Ishikawa (cell line): ENCODE results near the gene GSTCD.

Experiments used
- CEBPB ChIP-seq: IDR thresholded peaks from 2 replicates; pipeline ENCODE4 v1.6.1; 2012
- CREB1 ChIP-seq: IDR thresholded peaks from 2 replicates; pipeline ENCODE4 v1.6.1; 2012; ENCODE audit warnings: low read depth
- EGR1 ChIP-seq: IDR thresholded peaks from 2 replicates; pipeline ENCODE4 v1.6.1; 2012
- EP300 ChIP-seq: IDR thresholded peaks from 2 replicates; pipeline ENCODE4 v1.6.1; 2012; ENCODE audit warnings: borderline replicate concordance
- FOXM1 ChIP-seq: IDR thresholded peaks from 2 replicates; pipeline ENCODE4 v1.6.1; 2012; ENCODE audit warnings: low read depth, borderline replicate concordance
- NFIC ChIP-seq: IDR thresholded peaks from 2 replicates; pipeline ENCODE4 v1.6.1; 2012
- RAD21 ChIP-seq: IDR thresholded peaks from 2 replicates; pipeline ENCODE4 v1.6.1; 2012; ENCODE audit warnings: low read depth
- REST ChIP-seq: IDR thresholded peaks from 2 replicates; pipeline ENCODE4 v1.6.1; 2012; ENCODE audit warnings: low read depth, mild to moderate bottlenecking
- TAF1 ChIP-seq: IDR thresholded peaks from 2 replicates; pipeline ENCODE4 v1.6.1; 2012; ENCODE audit warnings: low read depth, mild to moderate bottlenecking
- TCF12 ChIP-seq: IDR thresholded peaks from 2 replicates; pipeline ENCODE4 v1.6.1; 2012; ENCODE audit warnings: low read depth
- TEAD4 ChIP-seq: IDR thresholded peaks from 2 replicates; pipeline ENCODE4 v1.6.1; 2012
- USF1 ChIP-seq: IDR thresholded peaks from 2 replicates; pipeline ENCODE4 v1.6.1; 2012
- YY1 ChIP-seq: IDR thresholded peaks from 2 replicates; pipeline ENCODE4 v1.6.1; 2012; ENCODE audit warnings: low read depth
- ZBTB7A ChIP-seq: IDR thresholded peaks from 2 replicates; pipeline ENCODE4 v1.6.1; 2012; ENCODE audit warnings: low read depth
- TF ChIP-seq, protein P1 (sequence below): IDR thresholded peaks from 2 replicates; pipeline ENCODE4 v1.6.1; 2012

GSTCD gene

GRCh38 chr4:105758958-105759357 is 50.4 kb downstream of the GSTCD start:
- TF ChIP-seq EP300 (no peak), TCF12 (no peak)

DNA sequence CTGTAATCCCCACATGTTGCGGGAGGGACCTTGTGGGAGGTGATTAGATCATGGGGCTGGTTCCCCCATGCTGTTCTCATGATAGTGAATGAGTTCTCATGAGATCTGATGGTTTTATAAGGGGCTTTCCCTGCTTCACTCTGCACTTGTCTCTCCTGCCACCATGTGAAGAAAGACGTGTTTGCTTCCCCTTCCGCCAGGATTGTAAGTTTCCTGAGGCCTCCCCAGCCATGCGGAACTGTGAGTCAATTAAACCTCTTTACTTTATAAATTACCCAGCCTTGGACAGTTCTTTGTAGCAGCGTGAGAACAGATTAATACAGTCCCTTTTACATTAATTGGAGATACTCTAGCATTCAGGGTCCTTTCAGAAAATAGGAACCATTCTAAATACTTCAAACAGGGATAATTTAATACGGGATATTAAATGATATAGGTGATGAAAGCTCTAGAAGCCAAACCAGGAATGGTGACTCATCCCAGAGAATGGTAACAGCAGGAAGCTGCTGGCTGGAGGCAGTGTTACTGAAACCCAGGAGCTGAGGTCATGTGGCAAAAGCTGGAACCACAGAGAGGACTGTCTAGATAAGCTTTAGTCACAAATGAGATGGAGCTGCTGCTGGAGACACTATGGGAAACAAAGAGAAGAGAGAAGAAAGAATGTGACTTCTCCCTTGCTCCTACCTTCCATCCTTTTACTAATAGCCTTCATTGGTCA is 57.3 kb downstream of the GSTCD start:
- TF ChIP-seq RAD21, result no peak
- no peak for TF ChIP-seq YY1
- TF ChIP-seq USF1, result peak; percentile 33; the same call in 1 of the 2 replicates

DNA sequence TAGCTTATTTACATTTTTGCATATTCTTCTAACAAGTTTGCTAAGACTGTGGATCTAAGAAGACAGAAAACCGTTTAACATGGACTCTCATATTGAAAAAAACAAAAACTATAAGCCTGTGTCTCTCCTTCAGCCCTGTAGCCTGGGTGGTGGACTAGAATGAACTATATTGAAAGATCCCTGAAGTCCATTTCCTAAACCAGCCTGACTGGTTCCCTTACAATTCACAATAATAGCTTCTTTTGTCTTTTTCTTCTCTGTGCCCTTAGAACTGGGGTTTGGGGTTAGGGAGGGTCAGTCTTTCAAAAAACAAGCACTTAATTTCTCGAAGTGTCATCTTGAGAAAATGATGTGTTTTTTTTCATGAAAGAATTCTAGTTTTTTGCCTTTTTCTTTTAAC is 59.0 kb downstream of the GSTCD start:
- TF ChIP-seq, protein P1, sequence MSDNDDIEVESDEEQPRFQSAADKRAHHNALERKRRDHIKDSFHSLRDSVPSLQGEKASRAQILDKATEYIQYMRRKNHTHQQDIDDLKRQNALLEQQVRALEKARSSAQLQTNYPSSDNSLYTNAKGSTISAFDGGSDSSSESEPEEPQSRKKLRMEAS, result no peak
- no peak for TF ChIP-seq ZBTB7A
- TF ChIP-seq CREB1, result no peak
- no peak for TF ChIP-seq TAF1
- TF ChIP-seq FOXM1, result no peak
- no peak for TF ChIP-seq RAD21
- TF ChIP-seq NFIC, result no peak
- no peak for TF ChIP-seq TCF12
- no peak for TF ChIP-seq YY1
- no peak for TF ChIP-seq EP300
- TF ChIP-seq REST, result no peak
- TF ChIP-seq USF1, result no peak
- no peak for TF ChIP-seq EGR1
- TF ChIP-seq CEBPB, result no peak
- no peak for TF ChIP-seq TEAD4

- TF ChIP-seq, protein P1, result no peak
- TF ChIP-seq FOXM1, result no peak
- no peak for TF ChIP-seq EP300
- TF ChIP-seq USF1, result no peak
- TF ChIP-seq YY1, result no peak
- no peak for TF ChIP-seq TEAD4
- no peak for TF ChIP-seq REST
- no peak for TF ChIP-seq NFIC
- TF ChIP-seq CEBPB, result no peak
- TF ChIP-seq CREB1, result no peak
- TF ChIP-seq ZBTB7A, result no peak
- TF ChIP-seq TAF1, result no peak
- no peak for TF ChIP-seq RAD21
- no peak for TF ChIP-seq TCF12
- no peak for TF ChIP-seq EGR1
Measured at GRCh38 chr4:105780176-105780575, 71.6 kb downstream of the GSTCD start.

- no peak for TF ChIP-seq CREB1
- TF ChIP-seq TCF12, result no peak
- no peak for TF ChIP-seq NFIC
- TF ChIP-seq TEAD4, result no peak
- no peak for TF ChIP-seq RAD21
- no peak for TF ChIP-seq EP300
- TF ChIP-seq, protein P1, result no peak
- no peak for TF ChIP-seq USF1
- no peak for TF ChIP-seq FOXM1
- TF ChIP-seq YY1, result no peak
- TF ChIP-seq REST, result no peak
- no peak for TF ChIP-seq CEBPB
- TF ChIP-seq EGR1, result no peak
- no peak for TF ChIP-seq ZBTB7A
- TF ChIP-seq TAF1, result no peak
Measured at GRCh38 chr4:105784761-105785160, 76.2 kb downstream of the GSTCD start.
